Measurements from ENCODE around the gene ISLR2. TPM values are rescaled to one million over a fixed set of nuclear protein-coding genes. Genes with fewer than 3 reads are reported as not detected.

ISLR2 gene
- total RNA-seq, 1 experiment from 2014 or later = 0.05 TPM

- POLR2A ChIA-PET = interaction anchor here (0.6 kb wide), 1 partner anchor 1945 kb away, joined by 4 read pairs; no protein-coding TSS in a partner anchor
- no peaks in the 10 kb centered on the region for H3K36me3 ChIP-seq (ENCODE audit: control insufficient read depth in 1 of 2, insufficient read depth in 2 of 2, low read length in 2 of 2)
- H3K9me3 ChIP-seq (ENCODE audit: control insufficient read depth in 1 of 2, insufficient read depth in 1 of 2, low read depth in 1 of 2, low read length in 2 of 2) = no peaks in the 10 kb centered on the region
- H3K4me1 ChIP-seq (ENCODE audit: control insufficient read depth in 1 of 2, insufficient read depth in 2 of 2, low read length in 2 of 2) = peaks cover 3 to 12% of the 10 kb centered on the region in 2 experiments; a peak in 3 of 4 replicates
- RAD21 ChIA-PET (ENCODE audit: low non-redundant PET in 1 of 2, low total read pairs in 2 of 2, uncharacterized antibody in 2 of 2, unreplicated experiment in 2 of 2) = no interaction called here
- H3K4me3 ChIP-seq (replicated peaks in 1 of 2; ENCODE audit: low read depth in 1 of 2, low read length in 2 of 2) = no peak overlapping the region
- H2AFZ ChIP-seq (ENCODE audit: low read depth, low read length, poor library complexity, severe bottlenecking) = no peak overlapping the region
- peaks cover 4% of the 10 kb centered on the region; the same call in 1 of the 2 replicates for H3K27me3 ChIP-seq (ENCODE audit: insufficient read depth, low read length)
- H3K9me2 ChIP-seq (ENCODE audit: insufficient read depth) = no peaks in the 10 kb centered on the region
- H4K20me1 ChIP-seq (ENCODE audit: insufficient read depth) = no peaks in the 10 kb centered on the region
- DNase-seq (ENCODE audit: low read depth, low spot score) (no peak), ATAC-seq (no peak)
- no peak overlapping the region for H3K9ac ChIP-seq (ENCODE audit: low read length)
- BruUV-seq (replicated peaks) = no TSS peak
- H3K79me2 ChIP-seq (ENCODE audit: insufficient read depth, low read length) = no peaks in the 10 kb centered on the region
- no peak overlapping the region for H3K27ac ChIP-seq (ENCODE audit: low read depth, low read length)
- intact Hi-C loops (cut with micrococcal nuclease) = no loop called here
- TF ChIP-seq FOSL1 (IDR thresholded peaks at IDR 0.05; ENCODE audit: low read depth) (no peak), SIN3A (IDR thresholded peaks at IDR 0.05; ENCODE audit: low read depth) (no peak)
- CTCF ChIA-PET = no interaction called here
- no peak overlapping the region for H3K4me2 ChIP-seq (ENCODE audit: low read length)
Measured at GRCh38 chr15:74174219-74174957, 44.0 kb downstream of the ISLR2 start.

GRCh38 chr15:74174958-74175253 lies 44.5 kb downstream of the ISLR2 start:
- BruUV-seq (replicated peaks) = no TSS peak
- POLR2A ChIA-PET = no interaction called here
- Histone ChIP-seq H3K36me3 (ENCODE audit: control insufficient read depth in 1 of 2, insufficient read depth in 2 of 2, low read length in 2 of 2) (no peaks in the 10 kb centered on the region), H3K9me3 (ENCODE audit: control insufficient read depth in 1 of 2, insufficient read depth in 1 of 2, low read depth in 1 of 2, low read length in 2 of 2) (no peaks in the 10 kb centered on the region), H3K79me2 (ENCODE audit: insufficient read depth, low read length) (no peaks in the 10 kb centered on the region), H3K9me2 (ENCODE audit: insufficient read depth) (no peaks in the 10 kb centered on the region), H3K4me3 (replicated peaks in 1 of 2; ENCODE audit: low read depth in 1 of 2, low read length in 2 of 2) (no peak overlapping the region), H4K20me1 (ENCODE audit: insufficient read depth) (no peaks in the 10 kb centered on the region), H3K4me1 (ENCODE audit: control insufficient read depth in 1 of 2, insufficient read depth in 2 of 2, low read length in 2 of 2) (peaks cover 8 to 17% of the 10 kb centered on the region in 2 experiments; a peak in 3 of 4 replicates), H3K27ac (ENCODE audit: low read depth, low read length) (no peak overlapping the region), H3K27me3 (ENCODE audit: insufficient read depth, low read length) (peaks cover 4% of the 10 kb centered on the region; the same call in 1 of the 2 replicates), H2AFZ (ENCODE audit: low read depth, low read length, poor library complexity, severe bottlenecking) (no peak overlapping the region), H3K9ac (ENCODE audit: low read length) (no peak overlapping the region), H3K4me2 (ENCODE audit: low read length) (no peak overlapping the region)
- no peak for ATAC-seq
- RAD21 ChIA-PET (ENCODE audit: low non-redundant PET in 1 of 2, low total read pairs in 2 of 2, uncharacterized antibody in 2 of 2, unreplicated experiment in 2 of 2) = no interaction called here
- intact Hi-C loops (cut with micrococcal nuclease) = no loop called here
- CTCF ChIA-PET = no interaction called here
- TF ChIP-seq FOSL1 (IDR thresholded peaks at IDR 0.05; ENCODE audit: low read depth) (no peak), ELF1 (IDR thresholded peaks at IDR 0.05; ENCODE audit: borderline replicate concordance, low read depth) (no peak)
- DNase-seq (ENCODE audit: low read depth, low spot score) = no peak
